ENCODE data around the gene MEA1. TPM values are rescaled to one million over a fixed set of nuclear protein-coding genes. Genes with fewer than 3 reads are reported as not detected.

Gene MEA1
- total RNA-seq, 5 donors from 2014 or later (not counting 1 experiment from before 2014, with no cell fraction given), result 20.5 to 38.7 (median 34.0) TPM

- Mint-ChIP-seq H3K4me1 (peaks cover 0 to 4% (median 0%) of the 10 kb centered on the region in 3 donors), H3K36me3 (peaks cover 37% of the 10 kb centered on the region), H3K27me3 (no peaks in the 10 kb centered on the region), H3K4me3 (no peak overlapping the region), H3K27ac (peak overlapping the region in 1 of 2 donors; percentile 66), H3K9me3 (no peaks in the 10 kb centered on the region)
- WGBS (ENCODE audit: insufficient coverage), result 93% methylated on average over 4 of the region's 4 CpGs
- POLR2A ChIA-PET, result no interaction called here
- ATAC-seq (replicated peaks in 1 of 4) (no peak), DNase-seq (no peak)
- no peaks in the 10 kb centered on the region for H3K4me1 ChIP-seq (ENCODE audit: control insufficient read depth in 1 of 2, extremely low read depth in 1 of 2, insufficient read depth in 2 of 2, low read length in 2 of 2)
- H3K36me3 ChIP-seq (ENCODE audit: control insufficient read depth in 2 of 2, extremely low read depth in 1 of 2, insufficient read depth in 1 of 2, low read length in 1 of 2), result peaks cover 22 to 45% of the 10 kb centered on the region in 2 donors
- H3K27me3 ChIP-seq (replicated peaks in 1 of 2; ENCODE audit: control insufficient read depth in 2 of 2, extremely low read depth in 1 of 2, insufficient read depth in 2 of 2, low read length in 1 of 2), result no peaks in the 10 kb centered on the region
- CTCF ChIA-PET, result no interaction called here
- no peaks in the 10 kb centered on the region for H3K9me3 ChIP-seq
- no peak overlapping the region for H3K27ac ChIP-seq (ENCODE audit: low read length)
- no peak overlapping the region for H3K4me3 ChIP-seq (ENCODE audit: control insufficient read depth in 1 of 2, extremely low read depth in 1 of 2, low read length in 1 of 2)
These were observed 21.9 kb upstream of the MEA1 start for GRCh38 chr6:43035495-43036194.

GRCh38 chr6:43034190-43034525 is 20.4 kb upstream of the MEA1 start:
- Histone ChIP-seq H3K9me3 (no peaks in the 10 kb centered on the region), H3K27ac (ENCODE audit: low read length) (no peak overlapping the region), H3K4me3 (ENCODE audit: control insufficient read depth in 1 of 2, extremely low read depth in 1 of 2, low read length in 1 of 2) (no peak overlapping the region), H3K36me3 (ENCODE audit: control insufficient read depth in 2 of 2, extremely low read depth in 1 of 2, insufficient read depth in 1 of 2, low read length in 1 of 2) (peaks cover 19 to 45% of the 10 kb centered on the region in 2 donors), H3K27me3 (replicated peaks in 1 of 2; ENCODE audit: control insufficient read depth in 2 of 2, extremely low read depth in 1 of 2, insufficient read depth in 2 of 2, low read length in 1 of 2) (no peaks in the 10 kb centered on the region), H3K4me1 (ENCODE audit: control insufficient read depth in 1 of 2, extremely low read depth in 1 of 2, insufficient read depth in 2 of 2, low read length in 2 of 2) (no peaks in the 10 kb centered on the region)
- H3K9me3 Mint-ChIP-seq, result no peaks in the 10 kb centered on the region
- ChIA-PET CTCF (no interaction called here), POLR2A (interaction anchor here in 1 of 2 donors (0.5 kb wide), 1 partner anchor 148 kb away, joined by 6 read pairs; no protein-coding TSS in a partner anchor)
- no peak for ATAC-seq (replicated peaks in 1 of 4)
- no peak for DNase-seq
- H3K36me3 Mint-ChIP-seq, result peaks cover 41% of the 10 kb centered on the region
- 100% methylated on average over 2 of the region's 2 CpGs for WGBS (ENCODE audit: insufficient coverage)
- peak overlapping the region in 1 of 2 donors; percentile 48 for H3K27ac Mint-ChIP-seq
- H3K4me3 Mint-ChIP-seq, result no peak overlapping the region
- no peaks in the 10 kb centered on the region for H3K27me3 Mint-ChIP-seq
- H3K4me1 Mint-ChIP-seq, result peaks cover 0 to 4% (median 0%) of the 10 kb centered on the region in 3 donors

- no peaks in the 10 kb centered on the region for H3K9me3 Mint-ChIP-seq
- peaks cover 17 to 48% of the 10 kb centered on the region in 2 donors for H3K36me3 ChIP-seq (ENCODE audit: control insufficient read depth in 2 of 2, extremely low read depth in 1 of 2, insufficient read depth in 1 of 2, low read length in 1 of 2)
- no peak overlapping the region for H3K4me3 Mint-ChIP-seq
- H3K4me1 ChIP-seq (ENCODE audit: control insufficient read depth in 1 of 2, extremely low read depth in 1 of 2, insufficient read depth in 2 of 2, low read length in 2 of 2), result no peaks in the 10 kb centered on the region
- H3K4me1 Mint-ChIP-seq, result peaks cover 0 to 4% (median 0%) of the 10 kb centered on the region in 3 donors
- WGBS (ENCODE audit: insufficient coverage), result 100% methylated on average over 1 of the region's 2 CpGs
- CTCF ChIA-PET, result interaction anchor here in 1 of 2 donors (0.6 kb wide), 1 partner anchor 54 kb away, joined by 3 read pairs; no protein-coding TSS in a partner anchor
- POLR2A ChIA-PET, result interaction anchor here in 1 of 2 donors (0.5 kb wide), 1 partner anchor 149 kb away, joined by 6 read pairs; no protein-coding TSS in a partner anchor
- H3K27ac ChIP-seq (ENCODE audit: low read length), result no peak overlapping the region
- ATAC-seq (replicated peaks in 1 of 4), result no peak
- no peak overlapping the region for H3K4me3 ChIP-seq (ENCODE audit: control insufficient read depth in 1 of 2, extremely low read depth in 1 of 2, low read length in 1 of 2)
- H3K9me3 ChIP-seq, result no peaks in the 10 kb centered on the region
- H3K27ac Mint-ChIP-seq, result peak overlapping the region in 1 of 2 donors; percentile 48
- no peaks in the 10 kb centered on the region for H3K27me3 ChIP-seq (replicated peaks in 1 of 2; ENCODE audit: control insufficient read depth in 2 of 2, extremely low read depth in 1 of 2, insufficient read depth in 2 of 2, low read length in 1 of 2)
- DNase-seq, result no peak
- peaks cover 38% of the 10 kb centered on the region for H3K36me3 Mint-ChIP-seq
- H3K27me3 Mint-ChIP-seq, result no peaks in the 10 kb centered on the region
These were observed 19.9 kb upstream of the MEA1 start for GRCh38 chr6:43033496-43034189.

- H3K36me3 ChIP-seq (ENCODE audit: control insufficient read depth in 2 of 2, extremely low read depth in 1 of 2, insufficient read depth in 1 of 2, low read length in 1 of 2), result peaks cover 17 to 50% of the 10 kb centered on the region in 2 donors
- H3K4me1 ChIP-seq (ENCODE audit: control insufficient read depth in 1 of 2, extremely low read depth in 1 of 2, insufficient read depth in 2 of 2, low read length in 2 of 2), result no peaks in the 10 kb centered on the region
- POLR2A ChIA-PET, result interaction anchor here in 1 of 2 donors (0.7 kb wide), 1 partner anchor 221 kb away, joined by 5 read pairs; no protein-coding TSS in a partner anchor
- DNase-seq (no peak), ATAC-seq (replicated peaks in 1 of 4) (no peak)
- H3K4me1 Mint-ChIP-seq, result peaks cover 0 to 4% (median 0%) of the 10 kb centered on the region in 3 donors
- H3K27me3 ChIP-seq (replicated peaks in 1 of 2; ENCODE audit: control insufficient read depth in 2 of 2, extremely low read depth in 1 of 2, insufficient read depth in 2 of 2, low read length in 1 of 2), result no peaks in the 10 kb centered on the region
- H3K9me3 Mint-ChIP-seq, result no peaks in the 10 kb centered on the region
- peaks cover 35% of the 10 kb centered on the region for H3K36me3 Mint-ChIP-seq
- H3K4me3 ChIP-seq (ENCODE audit: control insufficient read depth in 1 of 2, extremely low read depth in 1 of 2, low read length in 1 of 2), result no peak overlapping the region
- no peaks in the 10 kb centered on the region for H3K9me3 ChIP-seq
- H3K27me3 Mint-ChIP-seq, result no peaks in the 10 kb centered on the region
- H3K4me3 Mint-ChIP-seq, result no peak overlapping the region
- WGBS (ENCODE audit: insufficient coverage), result 100% methylated on average over 1 of the region's 4 CpGs
- no peak overlapping the region for H3K27ac Mint-ChIP-seq
- H3K27ac ChIP-seq (ENCODE audit: low read length), result no peak overlapping the region
- CTCF ChIA-PET, result interaction anchor here in 1 of 2 donors (0.8 kb wide), 1 partner anchor 431 kb away, joined by 3 read pairs; no protein-coding TSS in a partner anchor
These were observed 18.6 kb upstream of the MEA1 start for GRCh38 chr6:43032326-43032725.

- ChIA-PET POLR2A (no interaction called here), CTCF (no interaction called here)
- H3K27me3 Mint-ChIP-seq, result no peaks in the 10 kb centered on the region
- H3K27ac ChIP-seq (ENCODE audit: low read length), result no peak overlapping the region
- no peak overlapping the region for H3K4me3 Mint-ChIP-seq
- peaks cover 24 to 64% of the 10 kb centered on the region in 2 donors for H3K36me3 ChIP-seq (ENCODE audit: control insufficient read depth in 2 of 2, extremely low read depth in 1 of 2, insufficient read depth in 1 of 2, low read length in 1 of 2)
- no peak for DNase-seq
- no peaks in the 10 kb centered on the region for H3K9me3 ChIP-seq
- H3K9me3 Mint-ChIP-seq, result no peaks in the 10 kb centered on the region
- H3K36me3 Mint-ChIP-seq, result peaks cover 45% of the 10 kb centered on the region
- H3K27ac Mint-ChIP-seq, result no peak overlapping the region
- no peak for ATAC-seq (replicated peaks in 1 of 4)
- H3K27me3 ChIP-seq (replicated peaks in 1 of 2; ENCODE audit: control insufficient read depth in 2 of 2, extremely low read depth in 1 of 2, insufficient read depth in 2 of 2, low read length in 1 of 2), result no peaks in the 10 kb centered on the region
- WGBS (ENCODE audit: insufficient coverage), result 97% methylated on average over 9 of the region's 9 CpGs
- peaks cover 0 to 3% of the 10 kb centered on the region in 2 experiments for H3K4me1 ChIP-seq (ENCODE audit: control insufficient read depth in 1 of 2, extremely low read depth in 1 of 2, insufficient read depth in 2 of 2, low read length in 2 of 2)
- peaks cover 7 to 11% (median 8%) of the 10 kb centered on the region in 3 donors for H3K4me1 Mint-ChIP-seq
- no peak overlapping the region for H3K4me3 ChIP-seq (ENCODE audit: control insufficient read depth in 1 of 2, extremely low read depth in 1 of 2, low read length in 1 of 2)
These were observed 15.4 kb upstream of the MEA1 start for GRCh38 chr6:43029120-43029519.

- no peak overlapping the region for H3K27ac ChIP-seq (ENCODE audit: low read length)
- Mint-ChIP-seq H3K27me3 (no peaks in the 10 kb centered on the region), H3K36me3 (peaks cover 39% of the 10 kb centered on the region), H3K27ac (no peak overlapping the region), H3K4me3 (no peak overlapping the region), H3K9me3 (no peaks in the 10 kb centered on the region), H3K4me1 (peaks cover 16 to 21% (median 20%) of the 10 kb centered on the region in 3 donors)
- H3K9me3 ChIP-seq, result no peaks in the 10 kb centered on the region
- ChIA-PET CTCF (interaction anchor here in 1 of 2 donors (0.6 kb wide), 1 partner anchor 148 kb away, joined by 3 read pairs; no protein-coding TSS in a partner anchor), POLR2A (no interaction called here)
- DNase-seq, result no peak
- H3K36me3 ChIP-seq (ENCODE audit: control insufficient read depth in 2 of 2, extremely low read depth in 1 of 2, insufficient read depth in 1 of 2, low read length in 1 of 2), result peaks cover 13 to 65% of the 10 kb centered on the region in 2 donors
- H3K4me1 ChIP-seq (ENCODE audit: control insufficient read depth in 1 of 2, extremely low read depth in 1 of 2, insufficient read depth in 2 of 2, low read length in 2 of 2), result peaks cover 0 to 25% of the 10 kb centered on the region in 2 experiments
- WGBS (ENCODE audit: insufficient coverage), result 100% methylated on average over 2 of the region's 5 CpGs
- ATAC-seq (replicated peaks in 1 of 4), result no peak
- no peak overlapping the region for H3K4me3 ChIP-seq (ENCODE audit: control insufficient read depth in 1 of 2, extremely low read depth in 1 of 2, low read length in 1 of 2)
- no peaks in the 10 kb centered on the region for H3K27me3 ChIP-seq (replicated peaks in 1 of 2; ENCODE audit: control insufficient read depth in 2 of 2, extremely low read depth in 1 of 2, insufficient read depth in 2 of 2, low read length in 1 of 2)
These were observed 12.6 kb upstream of the MEA1 start for GRCh38 chr6:43026365-43026764.

Measured in T-cell (primary cell).